ENCODE results near the gene KAZN. TPM values are rescaled to one million over a fixed set of nuclear protein-coding genes. Genes with fewer than 3 reads are reported as not detected.

The KAZN gene
- total and polyA plus RNA-seq, 8 donors: 1.2 to 50.7 (median 6.8) TPM

GRCh38 chr1:15151377-15151806, 552.9 kb downstream of the KAZN start:
- H3K9me3 ChIP-seq: no peaks in the 10 kb centered on the region
- TF ChIP-seq EP300 (IDR thresholded peaks at IDR 0.05): no peak
- no peak for TF ChIP-seq POLR2AphosphoS5 (IDR thresholded peaks at IDR 0.05)
- TF ChIP-seq CTCF (IDR thresholded peaks at IDR 0.05): no peak
- TF ChIP-seq POLR2A (IDR thresholded peaks at IDR 0.05): no peak
- intact Hi-C loops (cut with DNase I; ENCODE audit: low total_unique reads): no loop called here
- WGBS, 5 donors: 23 to 36% (median 32%) methylated on average over 3 to 5 of the region's 5 CpGs
- H3K4me1 ChIP-seq: peaks cover 36 to 56% (median 45%) of the 10 kb centered on the region in 4 donors
- peak overlapping the region in 3 of 4 donors; percentile 60 to 85 (median 75) for H3K4me3 ChIP-seq
- no peaks in the 10 kb centered on the region for H3K36me3 ChIP-seq
- DNase-seq: peak in 1 of 2 donors; percentile 42
- peaks cover 0 to 28% (median 8%) of the 10 kb centered on the region in 3 donors for H3K27me3 ChIP-seq
- H3K27ac ChIP-seq: peak overlapping the region in 4 of 5 donors; percentile 94 to 99 (median 98)

GRCh38 chr1:15151871-15152270, 553.4 kb downstream of the KAZN start:
- no peak for TF ChIP-seq POLR2AphosphoS5 (IDR thresholded peaks at IDR 0.05)
- TF ChIP-seq CTCF (IDR thresholded peaks at IDR 0.05): no peak
- TF ChIP-seq EP300 (IDR thresholded peaks at IDR 0.05): no peak
- no peak for TF ChIP-seq POLR2A (IDR thresholded peaks at IDR 0.05)
- intact Hi-C loops (cut with DNase I; ENCODE audit: low total_unique reads): no loop called here
- H3K4me3 ChIP-seq: peak overlapping the region; percentile 60 to 95 (median 80)
- H3K4me1 ChIP-seq: peaks cover 36 to 56% (median 50%) of the 10 kb centered on the region in 4 donors
- H3K9me3 ChIP-seq: no peaks in the 10 kb centered on the region
- 36 to 49% (median 45%) methylated on average over 3 of the region's 3 CpGs for WGBS, 5 donors
- no peak for DNase-seq
- peak overlapping the region; percentile 94 to 99 (median 98) for H3K27ac ChIP-seq
- H3K27me3 ChIP-seq: peaks cover 0 to 28% (median 8%) of the 10 kb centered on the region in 3 donors
- no peaks in the 10 kb centered on the region for H3K36me3 ChIP-seq

- Histone ChIP-seq H3K27me3 (peaks cover 0 to 28% (median 8%) of the 10 kb centered on the region in 3 donors), H3K9me3 (no peaks in the 10 kb centered on the region), H3K36me3 (no peaks in the 10 kb centered on the region), H3K4me3 (peak overlapping the region; percentile 60 to 95 (median 80)), H3K27ac (peak overlapping the region; percentile 94 to 99 (median 98)), H3K4me1 (peaks cover 43 to 60% (median 55%) of the 10 kb centered on the region in 4 donors)
- intact Hi-C loops (cut with DNase I; ENCODE audit: low total_unique reads): no loop called here
- 1% methylated on average over 25 to 61 of the region's 61 CpGs for WGBS, 5 donors
- peak; percentile 92 to 96 for DNase-seq
- TF ChIP-seq POLR2A (IDR thresholded peaks at IDR 0.05): peak in 1 of 4 donors; percentile 59
- peak in 5 of 7 experiments; percentile 41 to 70 (median 57) for TF ChIP-seq CTCF (IDR thresholded peaks at IDR 0.05)
- no peak for TF ChIP-seq EP300 (IDR thresholded peaks at IDR 0.05)
- TF ChIP-seq POLR2AphosphoS5 (IDR thresholded peaks at IDR 0.05): peak; percentile 54 to 83 (median 70)
These were observed 554.1 kb downstream of the KAZN start for GRCh38 chr1:15152318-15153183.

- 0 to 1% (median 0%) methylated on average over 15 to 56 of the region's 56 CpGs for WGBS, 5 donors
- Histone ChIP-seq H3K9me3 (no peaks in the 10 kb centered on the region), H3K27me3 (peaks cover 0 to 28% (median 8%) of the 10 kb centered on the region in 3 donors), H3K36me3 (no peaks in the 10 kb centered on the region), H3K27ac (peak within 1 kb of the TSS; percentile 94 to 99 (median 98)), H3K4me3 (peak within 1 kb of the TSS; percentile 60 to 95 (median 80)), H3K4me1 (peaks cover 51 to 68% (median 63%) of the 10 kb centered on the region in 4 donors)
- DNase-seq: peak; percentile 87 to 96
- intact Hi-C loops (cut with DNase I; ENCODE audit: low total_unique reads): no loop called here
- peak in 2 of 3 donors; percentile 54 to 63 for TF ChIP-seq POLR2AphosphoS5 (IDR thresholded peaks at IDR 0.05)
- no peak for TF ChIP-seq POLR2A (IDR thresholded peaks at IDR 0.05)
These were observed 554.8 kb downstream of the KAZN start, which contains the start of gene TMEM51 for GRCh38 chr1:15153184-15153841. TSS of gene TMEM51 (plus strand) at chr1:15153747. CDS start at chr1:15215088, 61,341 bp downstream.
